ENCODE results near the gene TFR2.

- TF ChIP-seq CTCF (IDR thresholded peaks at IDR 0.05) (no peak), EZH2 (IDR thresholded peaks at IDR 0.05) (no peak)
Observed at GRCh38 chr7:100613412-100614175, 27.8 kb downstream of the TFR2 start.

Data from neural progenitor cell (in vitro differentiated cells).